ENCODE measurements around the gene ARID3A. TPM values are rescaled to one million over a fixed set of nuclear protein-coding genes. Genes with fewer than 3 reads are reported as not detected.

Gene ARID3A
- total RNA-seq, 2 experiments from 2014 or later: 9.9 to 21.6 TPM

GRCh38 chr19:986083-986482 is 60.2 kb downstream of the ARID3A start:
- ChIA-PET CTCF (ENCODE audit: unreplicated experiment) (no interaction called here), POLR2A (no interaction called here)
- Histone ChIP-seq H3K4me1 (ENCODE audit: insufficient read depth, low read length, poor library complexity, severe bottlenecking) (peaks cover 24% of the 10 kb centered on the region), H3K79me2 (ENCODE audit: insufficient read depth, low read depth, low read length) (peaks cover 9% of the 10 kb centered on the region; the same call in 1 of the 2 replicates), H3K4me3 (ENCODE audit: low read depth, low read length, poor library complexity, severe bottlenecking) (no peak overlapping the region), H3K4me2 (ENCODE audit: low read length) (no peak overlapping the region), H3K9me2 (ENCODE audit: insufficient read depth, low read length) (no peaks in the 10 kb centered on the region), H4K20me1 (ENCODE audit: insufficient read depth, low read length) (no peaks in the 10 kb centered on the region), H2AFZ (ENCODE audit: low read length) (no peak overlapping the region), H3K9me3 (ENCODE audit: low read length) (no peaks in the 10 kb centered on the region), H3K36me3 (ENCODE audit: insufficient read depth, low read length) (peaks cover 39% of the 10 kb centered on the region), H3K27ac (ENCODE audit: low read depth, low read length, poor library complexity, severe bottlenecking) (no peak overlapping the region)
- no TSS peak for BruUV-seq (replicated peaks)
- TF ChIP-seq EZH2phosphoT487 (IDR thresholded peaks at IDR 0.05; ENCODE audit: borderline replicate concordance, low read depth, low read length) (no peak), CTCF (conservative IDR thresholded peaks at IDR 0.05; ENCODE audit: low read length) (no peak)
- DNase-seq (ENCODE audit: low spot score): no peak
- intact Hi-C loops (cut with micrococcal nuclease; ENCODE audit: unreplicated experiment): no loop called here

DNA sequence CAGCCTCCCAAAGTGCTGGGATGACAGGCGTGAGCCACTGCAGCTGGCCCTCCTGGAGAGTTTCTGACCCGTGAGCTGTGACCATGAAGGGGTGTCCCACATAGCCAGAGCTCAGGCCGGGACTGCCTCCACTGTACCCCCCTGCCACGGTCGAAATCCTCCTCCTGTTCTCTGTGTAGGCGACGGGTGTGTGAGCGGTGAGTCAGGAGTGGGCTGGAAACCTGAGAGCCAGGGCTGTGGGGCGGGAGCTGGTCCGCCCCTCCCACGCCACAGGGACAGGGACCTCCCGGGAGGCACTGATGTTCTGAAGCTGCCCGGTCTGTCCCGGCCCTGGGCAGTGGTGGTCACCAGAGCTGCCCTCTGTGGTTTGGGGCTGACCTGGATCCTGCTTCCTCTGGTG is 62.2 kb downstream of the ARID3A start:
- H4K20me1 ChIP-seq (ENCODE audit: insufficient read depth, low read length): no peaks in the 10 kb centered on the region
- no peaks in the 10 kb centered on the region for H3K9me3 ChIP-seq (ENCODE audit: low read length)
- H3K4me3 ChIP-seq (ENCODE audit: low read depth, low read length, poor library complexity, severe bottlenecking): no peak overlapping the region
- H3K9me2 ChIP-seq (ENCODE audit: insufficient read depth, low read length): no peaks in the 10 kb centered on the region
- intact Hi-C loops (cut with micrococcal nuclease; ENCODE audit: unreplicated experiment): no loop called here
- no peak overlapping the region for H2AFZ ChIP-seq (ENCODE audit: low read length)
- H3K27ac ChIP-seq (ENCODE audit: low read depth, low read length, poor library complexity, severe bottlenecking): no peak overlapping the region
- H3K79me2 ChIP-seq (ENCODE audit: insufficient read depth, low read depth, low read length): peaks cover 9% of the 10 kb centered on the region; the same call in 1 of the 2 replicates
- H3K4me1 ChIP-seq (ENCODE audit: insufficient read depth, low read length, poor library complexity, severe bottlenecking): peaks cover 21% of the 10 kb centered on the region
- no peak overlapping the region for H3K4me2 ChIP-seq (ENCODE audit: low read length)
- TF ChIP-seq EZH2phosphoT487 (IDR thresholded peaks at IDR 0.05; ENCODE audit: borderline replicate concordance, low read depth, low read length): no peak
- no peak for TF ChIP-seq CTCF (conservative IDR thresholded peaks at IDR 0.05; ENCODE audit: low read length)
- BruUV-seq (replicated peaks): no TSS peak
- DNase-seq (ENCODE audit: low spot score): no peak
- POLR2A ChIA-PET: no interaction called here
- peaks cover 55% of the 10 kb centered on the region for H3K36me3 ChIP-seq (ENCODE audit: insufficient read depth, low read length)
- CTCF ChIA-PET (ENCODE audit: unreplicated experiment): no interaction called here

DNA sequence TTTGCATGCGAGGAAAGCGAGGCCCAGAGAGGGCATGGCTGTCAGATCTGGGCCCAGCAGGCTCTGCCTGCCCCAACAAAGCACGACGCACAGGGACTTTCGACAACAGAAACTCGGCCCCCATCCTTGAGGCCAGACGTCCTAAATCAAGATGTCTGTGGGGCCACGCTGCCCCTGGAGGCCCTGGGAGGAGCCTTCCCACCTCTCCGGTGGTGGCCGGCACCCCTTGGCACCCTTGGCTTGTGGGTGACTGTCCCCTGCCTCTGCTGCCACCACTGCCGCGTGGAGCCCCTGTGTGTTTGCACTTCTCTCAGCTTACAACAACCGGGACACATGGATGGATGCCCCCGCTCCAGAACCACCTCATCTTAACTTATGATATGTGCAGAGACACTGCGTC is 62.7 kb downstream of the ARID3A start:
- no peaks in the 10 kb centered on the region for H4K20me1 ChIP-seq (ENCODE audit: insufficient read depth, low read length)
- no peak overlapping the region for H3K27ac ChIP-seq (ENCODE audit: low read depth, low read length, poor library complexity, severe bottlenecking)
- H3K9me3 ChIP-seq (ENCODE audit: low read length): no peaks in the 10 kb centered on the region
- no TSS peak for BruUV-seq (replicated peaks)
- no peaks in the 10 kb centered on the region for H3K9me2 ChIP-seq (ENCODE audit: insufficient read depth, low read length)
- H3K36me3 ChIP-seq (ENCODE audit: insufficient read depth, low read length): peaks cover 58% of the 10 kb centered on the region
- ChIA-PET CTCF (ENCODE audit: unreplicated experiment) (no interaction called here), POLR2A (no interaction called here)
- intact Hi-C loops (cut with micrococcal nuclease; ENCODE audit: unreplicated experiment): no loop called here
- no peak overlapping the region for H3K4me2 ChIP-seq (ENCODE audit: low read length)
- no peak for TF ChIP-seq CTCF (conservative IDR thresholded peaks at IDR 0.05; ENCODE audit: low read length)
- TF ChIP-seq EZH2phosphoT487 (IDR thresholded peaks at IDR 0.05; ENCODE audit: borderline replicate concordance, low read depth, low read length): no peak
- H3K4me3 ChIP-seq (ENCODE audit: low read depth, low read length, poor library complexity, severe bottlenecking): no peak overlapping the region
- DNase-seq (ENCODE audit: low spot score): no peak
- H3K4me1 ChIP-seq (ENCODE audit: insufficient read depth, low read length, poor library complexity, severe bottlenecking): peaks cover 16% of the 10 kb centered on the region
- H2AFZ ChIP-seq (ENCODE audit: low read length): no peak overlapping the region
- H3K79me2 ChIP-seq (ENCODE audit: insufficient read depth, low read depth, low read length): peaks cover 9% of the 10 kb centered on the region; the same call in 1 of the 2 replicates
